GM18519 (cell line): ENCODE results near the gene MAP1LC3A.

Experiments used
- ATAC-seq: cut with Tn5 transposase; IDR thresholded peaks from one replicate; pipeline ENCODE4 v1.9.1; 2021; ENCODE audit warnings: mild to moderate bottlenecking, moderate library complexity; ENCODE audit not compliant: unreplicated experiment, low FRiP score

The MAP1LC3A gene

DNA sequence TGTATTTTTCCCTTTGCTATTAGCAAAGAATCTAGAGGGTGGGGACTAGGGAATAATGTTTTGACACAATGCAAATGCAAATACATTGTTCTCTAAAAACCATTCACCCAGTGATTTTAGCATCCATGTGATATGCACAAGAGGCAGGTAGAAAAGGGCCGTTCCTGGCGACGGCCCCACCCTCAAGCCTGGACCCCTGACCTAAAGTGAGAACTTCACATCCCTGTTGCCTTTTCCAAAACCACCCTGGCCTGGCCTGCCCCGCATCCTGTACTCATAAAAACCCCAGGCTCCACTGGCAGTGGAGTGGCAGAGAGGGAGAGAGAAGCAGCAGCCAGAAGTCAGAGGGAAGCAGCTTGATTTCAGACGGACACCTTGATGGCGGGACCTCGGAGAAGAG lies 48.5 kb downstream of the MAP1LC3A start:
- no peak for ATAC-seq
